Measurements from ENCODE around the gene PUM2.
"Not testable (repeated sequence)": the region's sequence is repeated elsewhere in the genome, so short reads cannot be mapped to it uniquely, and the experiment has no call there.

- TF ChIP-seq L3MBTL2 (conservative IDR thresholded peaks at IDR 0.05); LEF1 (IDR thresholded peaks at IDR 0.05; ENCODE audit: borderline replicate concordance); SUZ12 (IDR thresholded peaks at IDR 0.05); ZNF384 (IDR thresholded peaks at IDR 0.05); ARNT (IDR thresholded peaks at IDR 0.05); BHLHE40 (IDR thresholded peaks at IDR 0.05; ENCODE audit: borderline replicate concordance): not testable (repeated sequence)
These were observed 17.3 kb upstream of the PUM2 start for GRCh38 chr2:20367929-20368328.
